Activated CD4-positive, alpha-beta memory T cell treated with anti-CD3 and anti-CD28 coated beads for 36 hours (primary cell): ENCODE results near the gene MTIF2. TPM values are rescaled to one million over a fixed set of nuclear protein-coding genes. Genes with fewer than 3 reads are reported as not detected.
"Not testable (repeated sequence)": the region's sequence is repeated elsewhere in the genome, so short reads cannot be mapped to it uniquely, and the experiment has no call there.

ENCODE experiments used
- CTCF ChIA-PET: fragments of 350-600 bp; sonication (Branson Sonifier 250); formaldehyde crosslinking; loops from one replicate; lab custom pipeline; 2021; ENCODE audit warnings: antibody characterized with exemption, inconsistent platforms; lab: Charles Lee
- POLR2A ChIA-PET: fragments of 350-600 bp; sonication (Branson Sonifier 250); formaldehyde crosslinking; loops from one replicate; lab custom pipeline; 2021; ENCODE audit warnings: antibody characterized with exemption; lab: Charles Lee
- DNase-seq: peaks from one replicate; pipeline ENCODE4 v3.0.0-alpha.2; 2020
- H3K27ac Mint-ChIP-seq: one replicate; pipeline ENCODE4 v1.8.0; 2021; ENCODE audit warnings: mixed read lengths
- H3K27me3 Mint-ChIP-seq: one replicate; pipeline ENCODE4 v1.8.0; 2021; ENCODE audit warnings: mixed read lengths
- H3K36me3 Mint-ChIP-seq: one replicate; pipeline ENCODE4 v1.8.0; 2021; ENCODE audit warnings: mixed read lengths
- H3K4me1 Mint-ChIP-seq: one replicate; pipeline ENCODE4 v1.8.0; 2021; ENCODE audit warnings: low read depth, mixed read lengths
- H3K4me3 Mint-ChIP-seq: one replicate; pipeline ENCODE4 v1.8.0; 2021; ENCODE audit warnings: mild to moderate bottlenecking, mixed read lengths
- H3K9me3 Mint-ChIP-seq: one replicate; pipeline ENCODE4 v1.8.0; 2021; ENCODE audit warnings: mixed read lengths
- intact Hi-C: fragments of 100-400 bp; cut with micrococcal nuclease; formaldehyde crosslinking; loops from one replicate; pipeline ENCODE4 v1.15.1; 2023
- total RNA-seq, 2 experiments: library from RNA; stranded (reverse); gene quantifications; one replicate each; pipeline ENCODE4 v1.2.3, GENCODE V29; 2021

The MTIF2 gene
- total RNA-seq: 10 to 100 TPM; 42.7 to 43.2 TPM

DNA sequence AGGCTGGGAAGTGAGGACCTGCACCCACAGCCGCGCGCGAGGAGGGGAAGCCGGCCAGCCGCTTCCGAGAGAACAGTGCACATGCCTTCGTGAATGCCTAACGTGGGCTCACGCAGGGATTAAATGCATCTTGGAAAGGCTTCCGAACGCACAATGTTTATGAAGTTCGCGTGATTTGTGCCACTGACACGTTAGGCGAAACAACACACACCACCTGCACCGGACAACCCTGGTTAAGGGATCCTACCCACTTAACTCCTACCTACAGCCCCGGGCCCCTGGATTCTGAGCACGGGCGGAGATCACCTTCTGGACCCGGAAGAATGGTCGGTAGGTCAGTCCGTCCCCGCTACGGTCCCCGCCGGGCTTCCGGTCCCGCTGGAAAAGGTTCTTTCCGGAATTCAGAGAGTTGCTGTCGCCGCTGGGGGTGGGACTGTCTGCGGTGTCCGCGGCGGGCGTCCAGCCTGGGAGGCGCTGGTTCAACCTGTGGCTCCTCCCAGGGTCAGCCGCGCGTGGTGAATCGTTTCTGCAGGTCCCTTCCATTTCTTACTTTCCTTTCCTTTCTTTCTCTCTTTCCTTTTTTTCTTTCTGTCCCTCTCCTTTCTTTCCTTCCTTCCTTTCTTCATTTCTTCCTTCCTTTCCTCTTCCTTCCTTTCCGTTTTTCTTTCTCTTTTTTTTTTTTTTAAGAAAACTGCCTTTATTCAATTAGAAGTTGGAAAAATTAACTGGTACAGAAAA lies at the start of gene MTIF2:
Gene MTIF2 (minus strand): TSS at position 325 of the 738 bp plus-strand sequence. CDS start 5,373 bp downstream, outside the sequence.
- intact Hi-C loops: loop anchor here (1.0 to 10.0 kb wide), 5 partner anchors 37 to 346 kb away; partner anchors contain the start of genes CLHC1, PPP4R3B and RPS27A
- no peaks in the 10 kb centered on the region for H3K9me3 Mint-ChIP-seq
- DNase-seq: peak; percentile 95
- H3K27me3 Mint-ChIP-seq: peaks cover 2% of the 10 kb centered on the region
- peak within 1 kb of the TSS; percentile 88 for H3K27ac Mint-ChIP-seq
- H3K4me3 Mint-ChIP-seq: peak within 1 kb of the TSS; percentile 93
- ChIA-PET POLR2A (interaction anchor here (2.6 kb wide), 1 partner anchor 151 kb away, joined by 7 read pairs; the partner anchor contains the start of gene CCDC88A), CTCF (interaction anchor here (0.7 to 1.4 kb wide), 4 partner anchors 95 to 219 kb away, joined by 3 to 4 read pairs (median 3); no protein-coding TSS in a partner anchor)
- peaks cover 2% of the 10 kb centered on the region for H3K36me3 Mint-ChIP-seq
- peaks cover 7% of the 10 kb centered on the region for H3K4me1 Mint-ChIP-seq

GRCh38 chr2:55314985-55315384 lies 46.0 kb upstream of the MTIF2 start:
- Mint-ChIP-seq H3K9me3 (no peaks in the 10 kb centered on the region), H3K27ac (no peak overlapping the region), H3K4me3 (no peak overlapping the region), H3K4me1 (peaks cover 19% of the 10 kb centered on the region), H3K27me3 (no peaks in the 10 kb centered on the region), H3K36me3 (peaks cover 8% of the 10 kb centered on the region)
- DNase-seq: no peak
- POLR2A ChIA-PET: no interaction called here
- intact Hi-C loops: loop anchor here (5.0 kb wide), 2 partner anchors 263 to 743 kb away; partner anchors contain the start of gene RTN4
- CTCF ChIA-PET: interaction anchor here (1.1 kb wide), 1 partner anchor 204 kb away, joined by 3 read pairs; the partner anchor contains the start of gene CFAP36

GRCh38 chr2:55311444-55311870 lies 42.4 kb upstream of the MTIF2 start:
- CTCF ChIA-PET: interaction anchor here (1.0 to 1.1 kb wide), 2 partner anchors 9 to 263 kb away, joined by 3 read pairs; no protein-coding TSS in a partner anchor
- Mint-ChIP-seq H3K4me3 (no peak overlapping the region), H3K9me3 (no peaks in the 10 kb centered on the region), H3K27me3 (no peaks in the 10 kb centered on the region), H3K4me1 (peaks cover 22% of the 10 kb centered on the region), H3K27ac (no peak overlapping the region), H3K36me3 (peaks cover 6% of the 10 kb centered on the region)
- POLR2A ChIA-PET: interaction anchor here (1.4 kb wide), 1 partner anchor 8 kb away, joined by 3 read pairs; no protein-coding TSS in a partner anchor
- intact Hi-C loops: loop anchor here (1.0 to 5.0 kb wide), 8 partner anchors 9 to 739 kb away; partner anchors contain the start of genes CLHC1, MTIF2, PPP4R3B and RPS27A
- peak; percentile 65 for DNase-seq

DNA sequence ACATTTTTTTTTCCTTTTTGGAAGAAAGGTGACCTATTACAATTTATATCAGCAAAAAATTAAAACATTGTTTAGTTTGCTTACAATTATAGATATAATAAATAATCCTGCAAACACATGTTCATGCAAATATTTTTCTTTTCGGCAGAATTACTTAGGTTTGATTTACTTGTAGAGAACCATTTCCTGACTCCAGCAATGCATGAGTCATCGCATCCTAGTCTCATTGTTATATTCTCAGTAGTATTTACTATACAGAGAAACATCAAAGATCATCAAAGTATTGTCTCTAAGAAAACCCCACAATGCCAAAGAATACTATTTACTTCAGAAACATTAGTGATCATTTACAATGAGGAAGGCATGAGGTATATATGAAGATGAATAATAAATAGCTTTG lies 40.4 kb upstream of the MTIF2 start:
- Mint-ChIP-seq H3K27me3 (no peaks in the 10 kb centered on the region), H3K27ac (no peak overlapping the region), H3K9me3 (no peaks in the 10 kb centered on the region), H3K4me3 (no peak overlapping the region), H3K36me3 (peaks cover 4% of the 10 kb centered on the region), H3K4me1 (peaks cover 22% of the 10 kb centered on the region)
- intact Hi-C loops: no loop called here
- ChIA-PET POLR2A (no interaction called here), CTCF (interaction anchor here (0.5 to 1.5 kb wide), 3 partner anchors 9 to 1686 kb away, joined by 3 to 4 read pairs (median 3); no protein-coding TSS in a partner anchor)
- no peak for DNase-seq

DNA sequence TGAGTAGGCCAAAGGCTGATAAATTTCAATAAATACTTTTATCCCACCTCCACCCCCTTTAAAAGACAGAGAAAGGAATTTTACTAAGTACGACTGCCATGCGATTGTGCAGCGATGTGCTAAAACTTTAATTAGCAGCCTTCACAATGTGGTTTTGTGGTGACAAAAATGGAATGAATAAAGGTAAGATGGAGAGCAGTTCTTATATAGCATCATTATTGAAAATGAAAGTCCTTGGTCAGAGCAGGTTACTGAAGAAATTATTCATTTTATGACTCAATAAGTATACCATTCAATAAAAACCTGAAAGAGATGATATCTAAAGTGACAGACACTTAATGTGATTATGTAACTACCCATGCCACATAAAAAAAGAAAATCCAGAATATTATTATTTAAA lies 33.2 kb upstream of the MTIF2 start:
- Mint-ChIP-seq H3K36me3 (no peaks in the 10 kb centered on the region), H3K4me1 (peaks cover 10% of the 10 kb centered on the region), H3K27ac (no peak overlapping the region), H3K27me3 (no peaks in the 10 kb centered on the region), H3K4me3 (no peak overlapping the region), H3K9me3 (no peaks in the 10 kb centered on the region)
- no peak for DNase-seq
- intact Hi-C loops: loop anchor here (1.0 kb wide), 1 partner anchor 9 kb away; no protein-coding TSS in a partner anchor
- ChIA-PET POLR2A (no interaction called here), CTCF (interaction anchor here (0.9 kb wide), 1 partner anchor 9 kb away, joined by 3 read pairs; no protein-coding TSS in a partner anchor)

DNA sequence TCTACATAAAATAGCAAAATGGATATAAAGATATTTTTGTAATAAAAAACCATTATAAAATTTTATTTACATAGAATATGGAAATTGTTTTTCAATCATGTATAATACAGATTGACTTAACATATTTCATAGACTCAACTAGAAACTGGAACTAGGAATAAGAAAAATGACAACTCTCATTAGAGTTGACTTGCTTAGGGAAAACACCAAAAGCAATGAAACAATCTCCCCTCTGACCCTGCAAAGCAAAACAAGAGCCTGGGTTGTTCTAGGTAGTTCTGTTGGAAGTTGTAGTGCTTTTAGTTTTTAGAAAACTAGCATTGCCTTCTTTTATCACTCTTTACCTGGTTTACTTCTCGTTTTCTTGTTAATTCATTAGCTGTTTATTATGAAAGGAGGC lies 32.2 kb upstream of the MTIF2 start:
- Mint-ChIP-seq H3K4me3 (no peak overlapping the region), H3K9me3 (no peaks in the 10 kb centered on the region), H3K27me3 (no peaks in the 10 kb centered on the region), H3K36me3 (no peaks in the 10 kb centered on the region), H3K4me1 (peaks cover 10% of the 10 kb centered on the region), H3K27ac (no peak overlapping the region)
- intact Hi-C loops: no loop called here
- no peak for DNase-seq
- POLR2A ChIA-PET: interaction anchor here (0.5 kb wide), 1 partner anchor 243 kb away, joined by 3 read pairs; no protein-coding TSS in a partner anchor
- CTCF ChIA-PET: interaction anchor here (0.7 kb wide), 1 partner anchor 16 kb away, joined by 3 read pairs; no protein-coding TSS in a partner anchor

DNA sequence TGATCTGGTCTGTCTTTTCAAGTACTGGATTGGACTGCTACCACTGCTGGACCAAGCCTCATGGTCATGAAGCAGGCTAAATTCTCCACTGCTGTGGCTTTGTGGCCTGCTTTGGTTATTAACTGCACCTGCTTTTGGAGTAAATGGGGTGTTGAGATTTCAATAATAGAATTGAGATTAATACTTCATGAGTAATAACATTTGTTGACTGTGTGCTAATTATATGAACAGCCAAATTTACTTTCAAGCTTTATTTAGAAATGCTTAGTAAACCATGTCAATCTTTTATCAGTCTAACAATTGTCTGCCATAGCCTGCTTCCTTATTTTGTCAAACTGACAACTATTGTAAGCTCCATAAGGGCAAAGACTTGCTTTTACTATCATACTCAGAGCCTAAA lies 27.4 kb upstream of the MTIF2 start:
- no peak overlapping the region for H3K4me3 Mint-ChIP-seq
- H3K36me3 Mint-ChIP-seq: peaks cover 3% of the 10 kb centered on the region
- H3K9me3 Mint-ChIP-seq: no peaks in the 10 kb centered on the region
- CTCF ChIA-PET: no interaction called here
- intact Hi-C loops: no loop called here
- H3K4me1 Mint-ChIP-seq: peaks cover 9% of the 10 kb centered on the region
- DNase-seq: no peak
- POLR2A ChIA-PET: no interaction called here
- H3K27me3 Mint-ChIP-seq: no peaks in the 10 kb centered on the region
- no peak overlapping the region for H3K27ac Mint-ChIP-seq

- H3K36me3 Mint-ChIP-seq: no peaks in the 10 kb centered on the region
- peaks cover 22% of the 10 kb centered on the region for H3K4me1 Mint-ChIP-seq
- ChIA-PET CTCF (no interaction called here), POLR2A (no interaction called here)
- no peak overlapping the region for H3K27ac Mint-ChIP-seq
- H3K27me3 Mint-ChIP-seq: no peaks in the 10 kb centered on the region
- intact Hi-C loops: loop anchor here (5.0 kb wide), 3 partner anchors 51 to 234 kb away; partner anchors contain the start of genes CCDC88A, CFAP36, CLHC1 and RPS27A
- peak overlapping the region; percentile 0 for H3K4me3 Mint-ChIP-seq
- no peaks in the 10 kb centered on the region for H3K9me3 Mint-ChIP-seq
- DNase-seq: no peak
These were observed 14.1 kb upstream of the MTIF2 start for GRCh38 chr2:55283083-55283482.

GRCh38 chr2:55282110-55282917 lies 13.3 kb upstream of the MTIF2 start:
- Mint-ChIP-seq H3K4me3 (peak overlapping the region; percentile 84), H3K27ac (peak overlapping the region; percentile 91)
- intact Hi-C loops: loop anchor here (5.0 kb wide), 3 partner anchors 50 to 235 kb away; partner anchors contain the start of genes CCDC88A, CFAP36, CLHC1 and RPS27A

DNA sequence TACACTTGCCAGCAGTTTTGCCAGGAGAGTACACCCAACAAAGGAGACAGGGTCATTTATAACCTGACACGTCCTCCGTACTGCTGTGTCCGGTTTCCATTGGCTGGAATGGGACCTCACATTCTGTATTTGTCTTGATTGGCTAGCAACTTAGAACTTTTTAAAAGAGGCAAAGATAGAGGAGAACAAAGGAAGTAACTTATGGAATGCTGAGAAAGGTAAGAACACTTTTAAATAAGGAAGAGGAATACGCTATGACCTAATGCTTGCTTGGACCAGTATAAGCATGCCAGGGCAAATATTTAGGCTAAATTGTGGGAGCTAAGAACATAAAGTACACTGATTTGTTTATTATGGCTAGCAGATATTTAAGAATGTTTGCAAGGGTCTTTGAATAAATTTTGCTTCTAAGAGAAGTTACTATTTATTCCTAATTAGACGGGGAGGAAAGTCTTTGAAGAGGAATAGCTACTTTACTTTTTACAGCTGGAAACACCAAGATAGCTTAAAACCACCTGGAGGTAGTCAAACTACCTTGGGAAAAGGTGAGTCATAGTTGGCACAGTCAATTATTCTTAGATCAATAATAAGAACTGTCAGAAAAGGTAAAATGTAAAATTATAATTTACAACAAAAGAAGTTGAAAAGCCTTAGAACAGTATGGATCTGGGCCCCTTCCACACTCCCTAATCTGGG lies 12.0 kb upstream of the MTIF2 start:
- Mint-ChIP-seq H3K4me3 (peak overlapping the region; percentile 41), H3K4me1 (peaks cover 22% of the 10 kb centered on the region)
- POLR2A ChIA-PET: interaction anchor here (0.8 kb wide), 1 partner anchor 11 kb away, joined by 3 read pairs; no protein-coding TSS in a partner anchor
- H3K9me3 Mint-ChIP-seq, H3K27ac Mint-ChIP-seq, CTCF ChIA-PET, H3K36me3 Mint-ChIP-seq, DNase-seq, H3K27me3 Mint-ChIP-seq: not testable (repeated sequence)
- intact Hi-C loops: loop anchor here (5.0 kb wide), 3 partner anchors 49 to 236 kb away; partner anchors contain the start of genes CCDC88A, CFAP36, CLHC1 and RPS27A

More at GRCh38 chr2:55282110-55282917, 13.3 kb upstream of the MTIF2 start:
- peak; percentile 90 for DNase-seq
- no peaks in the 10 kb centered on the region for H3K27me3 Mint-ChIP-seq
- H3K9me3 Mint-ChIP-seq: no peaks in the 10 kb centered on the region
- H3K36me3 Mint-ChIP-seq: no peaks in the 10 kb centered on the region
- POLR2A ChIA-PET: interaction anchor here (0.8 kb wide), 1 partner anchor 12 kb away, joined by 3 read pairs; no protein-coding TSS in a partner anchor
- peaks cover 22% of the 10 kb centered on the region for H3K4me1 Mint-ChIP-seq
- CTCF ChIA-PET: no interaction called here
